HCT116 (cell line): ENCODE measurements around the gene ST14. TPM values are rescaled to one million over a fixed set of nuclear protein-coding genes. Genes with fewer than 3 reads are reported as not detected.

Source experiments
- ATAC-seq: fragments of 200-7000 bp; cut with Tn5 transposase; 2 replicates; pipeline ENCODE4 v1.9.1; 2020; ENCODE audit warnings: mild to moderate bottlenecking, moderate library complexity
- BruUV-seq: library from RNA; stranded (reverse); fragments of 400-500 nt; replicated peaks from 2 replicates; lab custom pipeline; 2021; lab: Mats Ljungman, UMichigan
- CTCF ChIA-PET: fragments of 300-600 bp; sonication (Branson Sonifier 250); formaldehyde crosslinking; loops from one replicate; lab custom pipeline; 2021; ENCODE audit warnings: antibody characterized with exemption; lab: Charles Lee
- POLR2A ChIA-PET: fragments of 300-600, 350-600 bp; sonication (Branson Sonifier 250); formaldehyde crosslinking; loops from one replicate; lab custom pipeline; 2021; ENCODE audit warnings: antibody characterized with exemption; lab: Charles Lee
- RAD21 ChIA-PET, 2 experiments: fragments of 300-600 bp; sonication (Branson Sonifier 250); formaldehyde crosslinking; loops; one replicate each; lab custom pipeline; 2023; ENCODE audit warnings: low total read pairs in 2 of 2; ENCODE audit not compliant: uncharacterized antibody in 2 of 2, unreplicated experiment in 2 of 2, low non-redundant PET in 1 of 2; lab: Charles Lee
- DNase-seq: peaks from one replicate; pipeline ENCODE4 v3.0.0-alpha.2; 2010; ENCODE audit warnings: low read depth, low spot score
- H2AFZ ChIP-seq: fragments of 200-600 bp; shearing (Covaris generic), sonication (generic); 2 replicates; pipeline ENCODE4 v1.6.1; 2017; ENCODE audit warnings: low read depth, mixed run types, mixed read lengths, antibody characterized with exemption, low read length; ENCODE audit not compliant: poor library complexity, severe bottlenecking
- H3K27ac ChIP-seq: 2 replicates; pipeline ENCODE4 v1.5.1; 2012; ENCODE audit warnings: low read depth, low read length
- H3K27me3 ChIP-seq: fragments of 200-600 bp; sonication (generic); 2 replicates; pipeline ENCODE4 v1.6.1; 2016; ENCODE audit warnings: mixed run types, low read length, mixed read lengths; ENCODE audit not compliant: insufficient read depth
- H3K36me3 ChIP-seq, 2 experiments: fragments of 200-500 bp in 1 of 2; fragments of 200-600 bp in 1 of 2; sonication (Bioruptor generic) in 1 of 2; sonication (generic) in 1 of 2; 2 replicates each; pipeline versions ENCODE4 v1.5.1 to v1.6.1; 2014 to 2016; ENCODE audit warnings: low read length in 2 of 2, inconsistent platforms in 1 of 2, mixed read lengths in 1 of 2, mixed run types in 1 of 2; ENCODE audit not compliant: insufficient read depth in 2 of 2, control insufficient read depth in 1 of 2
- H3K4me1 ChIP-seq, 2 experiments: fragments of 200-600 bp in 1 of 2; sonication (generic) in 1 of 2; 2 replicates each; pipeline versions ENCODE4 v1.5.1 to v1.6.1; 2012 to 2017; ENCODE audit warnings: low read length in 2 of 2, inconsistent platforms in 1 of 2, mild to moderate bottlenecking in 1 of 2, mixed read lengths in 1 of 2, mixed run types in 1 of 2, moderate library complexity in 1 of 2; ENCODE audit not compliant: insufficient read depth in 2 of 2, control insufficient read depth in 1 of 2
- H3K4me2 ChIP-seq: fragments of 200-600 bp; sonication (generic); 2 replicates; pipeline ENCODE4 v1.6.1; 2017; ENCODE audit warnings: mixed run types, low read length, mixed read lengths
- H3K4me3 ChIP-seq, 2 experiments: fragments of 200-600 bp in 1 of 2; sonication (generic) in 1 of 2; replicated peaks in 1 of 2; 2 replicates each; pipeline ENCODE4 v1.5.1; 2011 to 2016; ENCODE audit warnings: low read length in 2 of 2, control low read depth in 1 of 2, low read depth in 1 of 2, mild to moderate bottlenecking in 1 of 2, mixed read lengths in 1 of 2, mixed run types in 1 of 2
- H3K79me2 ChIP-seq: fragments of 200-600 bp; sonication (generic); 2 replicates; pipeline ENCODE4 v1.6.1; 2017; ENCODE audit warnings: mild to moderate bottlenecking, mixed run types, low read length, moderate library complexity, mixed read lengths; ENCODE audit not compliant: insufficient read depth
- H3K9ac ChIP-seq: fragments of 200-600 bp; sonication (generic); 2 replicates; pipeline ENCODE4 v1.6.1; 2016; ENCODE audit warnings: low read length, mixed read lengths
- H3K9me2 ChIP-seq: fragments of 200-600 bp; sonication (generic), shearing (Covaris generic); 2 replicates; pipeline ENCODE4 v1.6.1; 2017; ENCODE audit warnings: mixed run types, mild to moderate bottlenecking, moderate library complexity; ENCODE audit not compliant: insufficient read depth
- H3K9me3 ChIP-seq, 2 experiments: fragments of 200-500 bp in 1 of 2; fragments of 200-600 bp in 1 of 2; sonication (Bioruptor generic) in 1 of 2; sonication (generic) in 1 of 2; 2 replicates each; pipeline ENCODE4 v1.6.1; 2014 to 2017; ENCODE audit warnings: low read length in 2 of 2, mixed read lengths in 2 of 2, inconsistent platforms in 1 of 2, low read depth in 1 of 2, mild to moderate bottlenecking in 1 of 2, mixed run types in 1 of 2, moderate library complexity in 1 of 2; ENCODE audit not compliant: control insufficient read depth in 1 of 2, insufficient read depth in 1 of 2
- H4K20me1 ChIP-seq: fragments of 200-600 bp; sonication (generic), shearing (Covaris generic); 2 replicates; pipeline ENCODE4 v1.6.1; 2017; ENCODE audit warnings: mixed run types, mild to moderate bottlenecking, moderate library complexity; ENCODE audit not compliant: insufficient read depth
- ATF3 ChIP-seq: IDR thresholded peaks from 2 replicates; pipeline ENCODE4 v1.6.1; 2012
- CBX3 ChIP-seq: IDR thresholded peaks from 2 replicates; pipeline ENCODE4 v1.6.1; 2012; ENCODE audit warnings: low read depth
- CEBPB ChIP-seq: IDR thresholded peaks from 2 replicates; pipeline ENCODE4 v1.6.1; 2012; ENCODE audit warnings: low read depth
- EGR1 ChIP-seq: IDR thresholded peaks from 2 replicates; pipeline ENCODE4 v1.6.1; 2012; ENCODE audit warnings: low read depth
- ELF1 ChIP-seq: IDR thresholded peaks from 2 replicates; pipeline ENCODE4 v1.6.1; 2012; ENCODE audit warnings: low read depth, borderline replicate concordance
- EZH2 ChIP-seq: fragments of 200-600 bp; sonication (generic); IDR thresholded peaks from 2 replicates; pipeline ENCODE4 v1.6.1; 2017; ENCODE audit warnings: antibody characterized with exemption, mixed run types
- EZH2phosphoT487 ChIP-seq: fragments of 200-600 bp; IDR thresholded peaks from 2 replicates; pipeline ENCODE4 v1.6.1; 2018; ENCODE audit warnings: antibody characterized with exemption, borderline replicate concordance
- FOSL1 ChIP-seq: IDR thresholded peaks from 2 replicates; pipeline ENCODE4 v1.6.1; 2012; ENCODE audit warnings: low read depth
- JUND ChIP-seq: IDR thresholded peaks from 2 replicates; pipeline ENCODE4 v1.6.1; 2012
- MAX ChIP-seq: IDR thresholded peaks from 2 replicates; pipeline ENCODE4 v1.6.1; 2012
- POLR2A ChIP-seq: IDR thresholded peaks from 2 replicates; pipeline ENCODE4 v1.7.0; 2011; ENCODE audit warnings: borderline replicate concordance; ENCODE audit not compliant: insufficient read depth, insufficient read length; ENCODE audit errors: extremely low read depth
- POLR2AphosphoS5 ChIP-seq: IDR thresholded peaks from 2 replicates; pipeline ENCODE4 v1.6.1; 2011; ENCODE audit warnings: mild to moderate bottlenecking, low read depth, low read length, moderate library complexity
- REST ChIP-seq: IDR thresholded peaks from 2 replicates; pipeline ENCODE4 v1.6.1; 2012; ENCODE audit warnings: low read depth
- SIN3A ChIP-seq: IDR thresholded peaks from 2 replicates; pipeline ENCODE4 v1.6.1; 2012; ENCODE audit warnings: low read depth
- SP1 ChIP-seq: IDR thresholded peaks from 2 replicates; pipeline ENCODE4 v1.6.1; 2012; ENCODE audit warnings: low read depth
- SRF ChIP-seq: IDR thresholded peaks from 2 replicates; pipeline ENCODE4 v1.6.1; 2012; ENCODE audit warnings: low read depth
- TCF7L2 ChIP-seq: IDR thresholded peaks from 2 replicates; pipeline ENCODE4 v1.7.0; 2011; ENCODE audit warnings: borderline replicate concordance, inconsistent platforms; ENCODE audit not compliant: insufficient read depth, insufficient read length; ENCODE audit errors: extremely low read depth
- YY1 ChIP-seq: IDR thresholded peaks from 2 replicates; pipeline ENCODE4 v1.6.1; 2011; ENCODE audit warnings: low read length, low read depth, moderate library complexity, mild to moderate bottlenecking; ENCODE audit not compliant: insufficient replicate concordance; ENCODE audit errors: extremely low read depth
- ZNF274 ChIP-seq: fragments of 200-500 bp; sonication (Bioruptor generic); IDR thresholded peaks from 2 replicates; pipeline ENCODE4 v1.6.1; 2014; ENCODE audit warnings: mild to moderate bottlenecking, low read depth, low read length, inconsistent platforms
- intact Hi-C: fragments of 100-400 bp; cut with micrococcal nuclease; formaldehyde crosslinking; loops from 2 replicates; pipeline ENCODE4 v1.10.0; 2022
- total RNA-seq: library from RNA; stranded (reverse); gene quantifications from one replicate; pipeline ENCODE4 v1.2.1, GENCODE V29; 2021; ENCODE audit not compliant: unreplicated experiment

Gene ST14
- total RNA-seq, 1 experiment from 2014 or later = 107 TPM

GRCh38 chr11:130114281-130114680, 45.3 kb upstream of the ST14 start:
- Histone ChIP-seq H3K27ac (no peak overlapping the region), H3K4me2 (no peak overlapping the region), H3K79me2 (no peaks in the 10 kb centered on the region; the same call in 1 of the 2 replicates), H4K20me1 (0 out of 2 replicates have a peak, but pooled peaks cover 3% of the 10 kb centered on the region), H3K9me3 (no peaks in the 10 kb centered on the region), H3K4me3 (no peak overlapping the region), H3K4me1 (no peaks in the 10 kb centered on the region), H2AFZ (no peak overlapping the region), H3K9me2 (no peaks in the 10 kb centered on the region), H3K9ac (no peak overlapping the region), H3K36me3 (peaks cover 0 to 15% of the 10 kb centered on the region in 2 experiments), H3K27me3 (no peaks in the 10 kb centered on the region)
- intact Hi-C loops = no loop called here
- DNase-seq = no peak
- POLR2A ChIA-PET = no interaction called here
- BruUV-seq = no TSS peak
- CTCF ChIA-PET = no interaction called here
- TF ChIP-seq SP1 (no peak), EGR1 (no peak), ATF3 (no peak), SIN3A (no peak), TCF7L2 (no peak), EZH2phosphoT487 (no peak), REST (no peak), JUND (no peak), FOSL1 (no peak), EZH2 (no peak), MAX (no peak), YY1 (no peak), POLR2AphosphoS5 (no peak), ELF1 (no peak), CBX3 (no peak), CEBPB (no peak), SRF (no peak), ZNF274 (no peak), POLR2A (no peak)
- 0 out of 2 replicates have a peak, but pooled peaks have one; percentile 36 for ATAC-seq
- RAD21 ChIA-PET = no interaction called here
